GM12878 (cell line): ENCODE measurements around the gene ENG. TPM values are rescaled to one million over a fixed set of nuclear protein-coding genes. Genes with fewer than 3 reads are reported as not detected.

ENCODE experiments used
- CHD2 ChIP-seq: IDR thresholded peaks from 2 replicates; pipeline ENCODE4 v1.6.1; 2011; ENCODE audit warnings: low read depth, low read length, improper control_type of control experiment, borderline replicate concordance
- HDAC2 ChIP-seq: fragments of 200-600 bp; sonication (generic); IDR thresholded peaks from 2 replicates; pipeline ENCODE4 v1.6.1; 2017
- IKZF1 ChIP-seq: fragments of 450-650 bp; conservative IDR thresholded peaks from 2 replicates; pipeline ENCODE4 v1.6.1; 2017; ENCODE audit warnings: antibody characterized with exemption, mild to moderate bottlenecking
- KDM1A ChIP-seq: fragments of 200-600 bp; sonication (generic); IDR thresholded peaks from 2 replicates; pipeline ENCODE4 v1.6.1; 2016; ENCODE audit warnings: borderline replicate concordance
- NFYA ChIP-seq: IDR thresholded peaks from 2 replicates; pipeline ENCODE4 v1.6.1; 2011; ENCODE audit warnings: low read depth, mild to moderate bottlenecking, low read length, improper control_type of control experiment, borderline replicate concordance
- NFYB ChIP-seq: IDR thresholded peaks from 2 replicates; pipeline ENCODE4 v1.6.1; 2011; ENCODE audit warnings: low read depth, mild to moderate bottlenecking, low read length, improper control_type of control experiment, moderate library complexity; ENCODE audit not compliant: insufficient read depth
- NKRF ChIP-seq: fragments of 450-650 bp; conservative IDR thresholded peaks from 2 replicates; pipeline ENCODE4 v1.6.1; 2017; ENCODE audit warnings: mild to moderate bottlenecking, moderate library complexity
- PAX5 ChIP-seq: IDR thresholded peaks from 2 replicates; pipeline ENCODE4 v1.6.1; 2011; ENCODE audit warnings: low read depth, low read length, borderline replicate concordance
- RB1 ChIP-seq: fragments of 450-650 bp; formaldehyde crosslinking; IDR thresholded peaks from 2 replicates; pipeline ENCODE4 v1.6.1; 2017; ENCODE audit warnings: mild to moderate bottlenecking, borderline replicate concordance
- SMC3 ChIP-seq: IDR thresholded peaks from 2 replicates; pipeline ENCODE4 v1.6.1; 2011; ENCODE audit warnings: low read length, improper control_type of control experiment, borderline replicate concordance
- SREBF1 ChIP-seq: IDR thresholded peaks from 2 replicates; pipeline ENCODE4 v1.6.1; 2012; ENCODE audit warnings: mild to moderate bottlenecking, low read length
- STAT1 ChIP-seq: fragments of 450-650 bp; conservative IDR thresholded peaks from 2 replicates; pipeline ENCODE4 v1.6.1; 2014; ENCODE audit warnings: antibody characterized with exemption, mild to moderate bottlenecking
- STAT3 ChIP-seq: IDR thresholded peaks from 2 replicates; pipeline ENCODE4 v1.6.1; 2011; ENCODE audit warnings: low read depth, low read length, improper control_type of control experiment
- SUPT20H ChIP-seq: IDR thresholded peaks from 2 replicates; pipeline ENCODE4 v1.6.1; 2011; ENCODE audit warnings: low read depth, mild to moderate bottlenecking, low read length, moderate library complexity, borderline replicate concordance; ENCODE audit not compliant: control insufficient read depth
- TAF1 ChIP-seq: IDR thresholded peaks from 2 replicates; pipeline ENCODE4 v1.6.1; 2011; ENCODE audit warnings: mild to moderate bottlenecking, low read depth, low read length, borderline replicate concordance
- TBL1XR1 ChIP-seq: IDR thresholded peaks from 2 replicates; pipeline ENCODE4 v1.6.1; 2012; ENCODE audit warnings: low read depth, low read length, improper control_type of control experiment
- TCF12 ChIP-seq: IDR thresholded peaks from 2 replicates; pipeline ENCODE4 v1.6.1; 2011; ENCODE audit warnings: low read depth, mild to moderate bottlenecking, low read length
- USF2 ChIP-seq: IDR thresholded peaks from 2 replicates; pipeline ENCODE4 v1.6.1; 2011; ENCODE audit warnings: low read depth, low read length, improper control_type of control experiment, borderline replicate concordance
- ZNF217 ChIP-seq: fragments of 450-650 bp; IDR thresholded peaks from 2 replicates; pipeline ENCODE4 v1.6.1; 2017; ENCODE audit warnings: antibody characterized with exemption, mild to moderate bottlenecking
- ZSCAN29 ChIP-seq: fragments of 450-650 bp; IDR thresholded peaks from 2 replicates; pipeline ENCODE4 v1.6.1; 2017; ENCODE audit warnings: mild to moderate bottlenecking, moderate library complexity
- polyA plus RNA-seq, 11 experiments: library from polyadenylated mRNA; depleted of rRNA in 4 of 11; unstranded in 6 of 11; stranded (reverse) in 5 of 11; fragments of >200 nt; fragmentation: Nextera tagmentation in 4 of 11; fragmentation: Illumina TruSeq in 1 of 11; extraction: Ambion mirVana in 4 of 11; extraction: Trizol in 1 of 11; gene quantifications; 1 replicate in 1 of 11; 2 replicates in 10 of 11; pipeline versions ENCODE4 v1.2.1 to v1.2.3, GENCODE V29; 2011 to 2016; ENCODE audit warnings: inconsistent platforms in 2 of 11, missing spikeins in 2 of 11, low read depth in 1 of 11
- total RNA-seq, 4 experiments: library from RNA; depleted of rRNA in 3 of 4; stranded (reverse); fragments of >200 nt in 3 of 4; fragmentation: Illumina TruSeq in 1 of 4; extraction: Trizol in 1 of 4; gene quantifications; 2 replicates each; pipeline versions ENCODE4 v1.2.1 to v1.2.3, GENCODE V29; 2013 to 2021
- TF ChIP-seq, protein P1 (sequence below): fragments of 450-650 bp; IDR thresholded peaks from 2 replicates; pipeline ENCODE4 v1.6.1; 2017; ENCODE audit warnings: mild to moderate bottlenecking, moderate library complexity
- TF ChIP-seq, protein P2 (sequence below): IDR thresholded peaks from 2 replicates; pipeline ENCODE4 v1.6.1; 2011; ENCODE audit warnings: mild to moderate bottlenecking, low read depth, low read length, moderate library complexity; ENCODE audit not compliant: insufficient replicate concordance

ENG gene
- total and polyA plus RNA-seq, 10 of the 15 experiments (the other 5 are each of a cell fraction or from before 2014, with no cell fraction given), result 0.14 to 10.1 (median 2.0) TPM

DNA sequence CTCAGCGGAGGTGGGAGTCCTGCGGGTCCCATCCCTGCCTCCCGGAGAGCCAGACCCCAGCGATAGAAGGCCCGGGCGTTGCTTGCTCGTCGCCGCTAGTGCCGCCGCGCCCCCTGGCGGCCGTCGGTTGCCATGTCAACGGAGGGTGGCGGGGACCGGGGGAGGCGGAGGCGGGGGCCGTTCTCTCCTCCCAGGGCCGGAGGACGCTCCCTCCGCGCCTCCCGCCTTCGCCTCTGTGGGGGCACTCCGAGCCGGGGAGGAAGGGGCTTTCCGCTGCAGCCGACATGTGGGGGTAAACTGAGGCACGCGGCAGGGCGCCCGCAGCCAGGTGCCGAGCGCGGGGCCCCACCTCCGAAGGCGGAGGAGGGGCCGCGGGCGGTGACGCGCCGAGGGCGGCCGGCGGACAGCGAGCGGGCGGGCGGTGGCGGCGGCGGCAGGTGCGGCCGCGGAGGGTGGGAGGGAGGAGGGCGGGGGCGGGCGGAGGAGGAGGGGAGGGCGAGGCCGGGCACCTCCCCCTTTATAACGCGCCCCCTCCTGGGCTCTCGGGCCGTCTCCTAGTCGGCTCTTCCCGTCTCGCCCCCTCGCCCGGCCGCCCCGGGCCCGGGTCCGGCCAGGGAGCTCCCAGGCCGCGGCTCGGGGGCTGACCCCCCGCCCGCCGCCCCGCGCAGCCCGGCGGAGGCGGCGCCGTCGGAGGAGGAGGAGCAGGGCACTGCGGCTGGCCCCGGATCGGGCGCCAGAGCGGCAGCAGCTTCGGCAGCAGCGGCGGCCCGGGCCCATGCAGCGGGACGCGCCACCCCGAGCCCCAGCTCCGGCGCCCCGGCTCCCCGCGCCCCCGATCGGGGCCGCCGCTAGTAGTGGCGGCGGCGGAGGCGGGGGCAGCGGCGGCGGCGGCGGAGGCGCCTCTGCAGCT is 69.2 kb downstream of the ENG start (continued):
- TF ChIP-seq NKRF (no peak; the same call in none of the 2 replicates), CHD2 (no peak; the same call in 1 of the 2 replicates), TBL1XR1 (no peak), ZSCAN29 (0 out of 2 replicates have a peak, but pooled peaks have one; percentile 16), SMC3 (peak; percentile 69), TCF12 (0 out of 2 replicates have a peak, but pooled peaks have one; percentile 49), SUPT20H (no peak), TAF1 (no peak), SREBF1 (no peak), STAT1 (no peak), STAT3 (no peak), RB1 (peak; percentile 34; the same call in 1 of the 2 replicates), HDAC2 (no peak), NFYA (no peak), KDM1A (no peak), USF2 (no peak), NFYB (no peak), IKZF1 (peak; percentile 94), PAX5 (peak; percentile 21; the same call in 1 of the 2 replicates), ZNF217 (no peak; the same call in 1 of the 2 replicates)
- TF ChIP-seq, protein P1, sequence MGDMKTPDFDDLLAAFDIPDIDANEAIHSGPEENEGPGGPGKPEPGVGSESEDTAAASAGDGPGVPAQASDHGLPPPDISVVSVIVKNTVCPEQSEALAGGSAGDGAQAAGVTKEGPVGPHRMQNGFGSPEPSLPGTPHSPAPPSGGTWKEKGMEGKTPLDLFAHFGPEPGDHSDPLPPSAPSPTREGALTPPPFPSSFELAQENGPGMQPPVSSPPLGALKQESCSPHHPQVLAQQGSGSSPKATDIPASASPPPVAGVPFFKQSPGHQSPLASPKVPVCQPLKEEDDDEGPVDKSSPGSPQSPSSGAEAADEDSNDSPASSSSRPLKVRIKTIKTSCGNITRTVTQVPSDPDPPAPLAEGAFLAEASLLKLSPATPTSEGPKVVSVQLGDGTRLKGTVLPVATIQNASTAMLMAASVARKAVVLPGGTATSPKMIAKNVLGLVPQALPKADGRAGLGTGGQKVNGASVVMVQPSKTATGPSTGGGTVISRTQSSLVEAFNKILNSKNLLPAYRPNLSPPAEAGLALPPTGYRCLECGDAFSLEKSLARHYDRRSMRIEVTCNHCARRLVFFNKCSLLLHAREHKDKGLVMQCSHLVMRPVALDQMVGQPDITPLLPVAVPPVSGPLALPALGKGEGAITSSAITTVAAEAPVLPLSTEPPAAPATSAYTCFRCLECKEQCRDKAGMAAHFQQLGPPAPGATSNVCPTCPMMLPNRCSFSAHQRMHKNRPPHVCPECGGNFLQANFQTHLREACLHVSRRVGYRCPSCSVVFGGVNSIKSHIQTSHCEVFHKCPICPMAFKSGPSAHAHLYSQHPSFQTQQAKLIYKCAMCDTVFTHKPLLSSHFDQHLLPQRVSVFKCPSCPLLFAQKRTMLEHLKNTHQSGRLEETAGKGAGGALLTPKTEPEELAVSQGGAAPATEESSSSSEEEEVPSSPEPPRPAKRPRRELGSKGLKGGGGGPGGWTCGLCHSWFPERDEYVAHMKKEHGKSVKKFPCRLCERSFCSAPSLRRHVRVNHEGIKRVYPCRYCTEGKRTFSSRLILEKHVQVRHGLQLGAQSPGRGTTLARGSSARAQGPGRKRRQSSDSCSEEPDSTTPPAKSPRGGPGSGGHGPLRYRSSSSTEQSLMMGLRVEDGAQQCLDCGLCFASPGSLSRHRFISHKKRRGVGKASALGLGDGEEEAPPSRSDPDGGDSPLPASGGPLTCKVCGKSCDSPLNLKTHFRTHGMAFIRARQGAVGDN, result peak; percentile 51; the same call in 1 of the 2 replicates
- TF ChIP-seq, protein P2, sequence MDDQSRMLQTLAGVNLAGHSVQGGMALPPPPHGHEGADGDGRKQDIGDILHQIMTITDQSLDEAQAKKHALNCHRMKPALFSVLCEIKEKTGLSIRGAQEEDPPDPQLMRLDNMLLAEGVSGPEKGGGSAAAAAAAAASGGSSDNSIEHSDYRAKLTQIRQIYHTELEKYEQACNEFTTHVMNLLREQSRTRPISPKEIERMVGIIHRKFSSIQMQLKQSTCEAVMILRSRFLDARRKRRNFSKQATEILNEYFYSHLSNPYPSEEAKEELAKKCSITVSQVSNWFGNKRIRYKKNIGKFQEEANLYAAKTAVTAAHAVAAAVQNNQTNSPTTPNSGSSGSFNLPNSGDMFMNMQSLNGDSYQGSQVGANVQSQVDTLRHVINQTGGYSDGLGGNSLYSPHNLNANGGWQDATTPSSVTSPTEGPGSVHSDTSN, result no peak
